Measurements from ENCODE around the gene MELK. TPM values are rescaled to one million over a fixed set of nuclear protein-coding genes. Genes with fewer than 3 reads are reported as not detected.

Gene MELK
- total and polyA plus RNA-seq, 2 of the 4 experiments (the other 2 are of a cell fraction) = 20.8 to 27.4 TPM

DNA sequence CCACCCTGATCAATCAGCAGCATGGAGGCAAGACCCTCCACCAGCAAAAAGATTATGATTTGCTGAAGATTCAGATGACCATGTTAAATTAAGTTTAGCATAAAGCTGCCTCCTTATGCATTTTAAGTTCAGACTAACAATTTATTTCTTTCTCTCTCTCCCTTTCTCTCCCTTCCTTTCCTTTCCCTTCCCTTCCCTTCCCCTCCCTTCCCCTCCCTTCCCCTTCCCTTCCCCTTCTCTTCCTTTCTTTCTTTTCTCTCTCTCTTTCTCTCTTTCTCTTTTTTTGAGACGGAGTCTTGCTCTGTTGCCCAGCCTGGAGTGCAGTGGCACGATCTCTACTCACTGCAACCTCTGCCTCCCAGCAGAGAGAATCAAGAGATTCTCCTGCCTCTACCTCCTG is 1.4 kb upstream of the MELK start:
- CTCF ChIA-PET = no interaction called here
- H2AFZ ChIP-seq (replicated peaks; ENCODE audit: low read length, poor library complexity) = no peak overlapping the region

More for the DNA sequence above, 1.4 kb upstream of the MELK start:
- Histone ChIP-seq H2AK9ac (replicated peaks; ENCODE audit: low read depth, low read length, poor library complexity) (no peak overlapping the region), H4K5ac (ENCODE audit: low read depth, low read length) (no peak overlapping the region), H3K27ac (ENCODE audit: insufficient read depth, low read length) (no peak overlapping the region), H3K27me3 (ENCODE audit: control insufficient read depth, insufficient read depth, low read length) (no peaks in the 10 kb centered on the region), H3K4me2 (ENCODE audit: low read depth, low read length) (no peak overlapping the region), H4K91ac (ENCODE audit: insufficient read depth, low read depth, low read length) (no peak overlapping the region), H3K36me3 (ENCODE audit: control insufficient read depth, insufficient read depth, low read length) (no peaks in the 10 kb centered on the region), H2BK20ac (ENCODE audit: low read depth, low read length) (no peak overlapping the region), H3K4me1 (ENCODE audit: control insufficient read depth, insufficient read depth, low read length) (peaks cover 5% of the 10 kb centered on the region; the same call in 1 of the 2 replicates), H3K9me3 (ENCODE audit: control insufficient read depth, insufficient read depth, low read length) (no peaks in the 10 kb centered on the region), H4K20me1 (ENCODE audit: insufficient read depth, low read length) (no peaks in the 10 kb centered on the region), H3K14ac (replicated peaks; ENCODE audit: low read depth, low read length) (no peak overlapping the region), H3K79me1 (ENCODE audit: low read depth in 1 of 2, low read length in 2 of 2) (peaks cover 6 to 21% of the 10 kb centered on the region in 2 experiments; a peak in 3 of 4 replicates), H3K56ac (ENCODE audit: extremely low read depth, insufficient read depth, low read length) (no peak overlapping the region), H2BK5ac (ENCODE audit: low read depth, low read length, poor library complexity, severe bottlenecking) (no peak overlapping the region), H2BK15ac (ENCODE audit: low read depth, low read length) (no peak overlapping the region), H3K18ac (ENCODE audit: low read depth, low read length) (no peak overlapping the region), H3K4ac (ENCODE audit: low read depth, low read length) (no peak overlapping the region), H3K9ac (ENCODE audit: low read depth, low read length) (no peak overlapping the region), H3K23ac (ENCODE audit: low read depth, low read length) (no peak overlapping the region), H3K4me3 (ENCODE audit: insufficient read depth, low read depth, low read length) (no peak overlapping the region), H2BK120ac (ENCODE audit: low read depth, low read length) (no peak overlapping the region), H4K8ac (ENCODE audit: low read depth in 2 of 2, low read length in 2 of 2) (no peak overlapping the region), H2AK5ac (ENCODE audit: low read depth, low read length) (no peak overlapping the region), H3K9me1 (ENCODE audit: insufficient read depth, low read length) (0 out of 2 replicates have a peak, but pooled peaks cover 3% of the 10 kb centered on the region)
- in situ Hi-C loops (cut with MboI; ENCODE audit: low sequenced_read_pairs) = no loop called here
- no peak for TF ChIP-seq BHLHE40 (IDR thresholded peaks at IDR 0.05; ENCODE audit: low read depth, low read length)
- TF ChIP-seq MAFK (IDR thresholded peaks at IDR 0.05; ENCODE audit: low read depth, low read length) = no peak
- TF ChIP-seq, protein P1, sequence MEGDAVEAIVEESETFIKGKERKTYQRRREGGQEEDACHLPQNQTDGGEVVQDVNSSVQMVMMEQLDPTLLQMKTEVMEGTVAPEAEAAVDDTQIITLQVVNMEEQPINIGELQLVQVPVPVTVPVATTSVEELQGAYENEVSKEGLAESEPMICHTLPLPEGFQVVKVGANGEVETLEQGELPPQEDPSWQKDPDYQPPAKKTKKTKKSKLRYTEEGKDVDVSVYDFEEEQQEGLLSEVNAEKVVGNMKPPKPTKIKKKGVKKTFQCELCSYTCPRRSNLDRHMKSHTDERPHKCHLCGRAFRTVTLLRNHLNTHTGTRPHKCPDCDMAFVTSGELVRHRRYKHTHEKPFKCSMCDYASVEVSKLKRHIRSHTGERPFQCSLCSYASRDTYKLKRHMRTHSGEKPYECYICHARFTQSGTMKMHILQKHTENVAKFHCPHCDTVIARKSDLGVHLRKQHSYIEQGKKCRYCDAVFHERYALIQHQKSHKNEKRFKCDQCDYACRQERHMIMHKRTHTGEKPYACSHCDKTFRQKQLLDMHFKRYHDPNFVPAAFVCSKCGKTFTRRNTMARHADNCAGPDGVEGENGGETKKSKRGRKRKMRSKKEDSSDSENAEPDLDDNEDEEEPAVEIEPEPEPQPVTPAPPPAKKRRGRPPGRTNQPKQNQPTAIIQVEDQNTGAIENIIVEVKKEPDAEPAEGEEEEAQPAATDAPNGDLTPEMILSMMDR (conservative IDR thresholded peaks at IDR 0.05; ENCODE audit: low read depth, low read length) = no peak
- no peak for TF ChIP-seq FOS (IDR thresholded peaks at IDR 0.05; ENCODE audit: low read depth, low read length)
- no peak for TF ChIP-seq CEBPB (IDR thresholded peaks at IDR 0.05; ENCODE audit: low read depth, low read length)
- no peak for TF ChIP-seq SMC3 (IDR thresholded peaks at IDR 0.05; ENCODE audit: low read depth, low read length)
- no peak for TF ChIP-seq RCOR1 (IDR thresholded peaks at IDR 0.05; ENCODE audit: insufficient replicate concordance, low read length)
- TF ChIP-seq, protein P2, sequence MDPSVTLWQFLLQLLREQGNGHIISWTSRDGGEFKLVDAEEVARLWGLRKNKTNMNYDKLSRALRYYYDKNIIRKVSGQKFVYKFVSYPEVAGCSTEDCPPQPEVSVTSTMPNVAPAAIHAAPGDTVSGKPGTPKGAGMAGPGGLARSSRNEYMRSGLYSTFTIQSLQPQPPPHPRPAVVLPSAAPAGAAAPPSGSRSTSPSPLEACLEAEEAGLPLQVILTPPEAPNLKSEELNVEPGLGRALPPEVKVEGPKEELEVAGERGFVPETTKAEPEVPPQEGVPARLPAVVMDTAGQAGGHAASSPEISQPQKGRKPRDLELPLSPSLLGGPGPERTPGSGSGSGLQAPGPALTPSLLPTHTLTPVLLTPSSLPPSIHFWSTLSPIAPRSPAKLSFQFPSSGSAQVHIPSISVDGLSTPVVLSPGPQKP (IDR thresholded peaks at IDR 0.05; ENCODE audit: borderline replicate concordance, low read depth, low read length) = no peak
- no peak for TF ChIP-seq RAD21 (IDR thresholded peaks at IDR 0.05; ENCODE audit: low read length)
- dilution Hi-C loops (cut with HindIII; ENCODE audit: low sequenced_read_pairs, unreplicated experiment) = no loop called here
- no CpG with 5 or more reads among the region's 2 CpGs for WGBS, 2 experiments (ENCODE audit: extremely low coverage in 2 of 2, insufficient read length in 1 of 2)
- DNase-seq = no peak
- BruUV-seq (replicated peaks) = no TSS peak
- POLR2A ChIA-PET (ENCODE audit: unreplicated experiment) = no interaction called here
- ATAC-seq (ENCODE audit: low read depth) = no peak
- intact Hi-C loops (cut with micrococcal nuclease) = no loop called here
